ENCODE measurements around the gene ZBTB7B.
"Not testable (repeated sequence)": the region's sequence is repeated elsewhere in the genome, so short reads cannot be mapped to it uniquely, and the experiment has no call there.

ZBTB7B gene

GRCh38 chr1:154993572-154994268 lies 8.9 kb upstream of the ZBTB7B start, which contains the start of gene LENEP:
TSS of gene LENEP (plus strand) at chr1:154993586. CDS start at chr1:154993608, 22 bp downstream.
- in situ Hi-C loops (cut with HindIII; ENCODE audit: low sequenced_read_pairs): no loop called here
- DNase-seq (ENCODE audit: low read depth): no peak
- H3K4me3 ChIP-seq (ENCODE audit: low read depth, low read length): no peak within 1 kb of the TSS
- TF ChIP-seq CTCF (IDR thresholded peaks at IDR 0.05; ENCODE audit: low read depth, low read length, missing control alignments): no peak

DNA sequence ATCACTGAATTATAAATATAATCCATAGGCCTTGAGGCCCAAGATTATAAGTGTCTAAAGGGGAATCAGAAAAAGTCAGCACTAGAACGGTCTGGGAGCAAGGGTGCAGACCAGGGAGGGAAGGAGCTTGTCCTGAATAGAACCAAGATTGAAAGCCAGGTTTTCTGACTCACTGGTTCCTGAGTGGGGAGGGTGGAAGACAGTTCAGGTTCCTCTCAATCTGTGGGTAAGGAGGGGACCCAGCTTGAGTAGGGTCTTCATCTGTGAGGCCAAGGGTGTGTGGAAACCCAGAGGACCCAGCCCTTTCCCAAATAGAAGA lies 8.4 kb upstream of the ZBTB7B start:
- no peak for TF ChIP-seq CTCF (IDR thresholded peaks at IDR 0.05; ENCODE audit: low read depth, low read length, missing control alignments)
- no peak overlapping the region for H3K4me3 ChIP-seq (ENCODE audit: low read depth, low read length)
- DNase-seq (ENCODE audit: low read depth): no peak
- in situ Hi-C loops (cut with HindIII; ENCODE audit: low sequenced_read_pairs): no loop called here

DNA sequence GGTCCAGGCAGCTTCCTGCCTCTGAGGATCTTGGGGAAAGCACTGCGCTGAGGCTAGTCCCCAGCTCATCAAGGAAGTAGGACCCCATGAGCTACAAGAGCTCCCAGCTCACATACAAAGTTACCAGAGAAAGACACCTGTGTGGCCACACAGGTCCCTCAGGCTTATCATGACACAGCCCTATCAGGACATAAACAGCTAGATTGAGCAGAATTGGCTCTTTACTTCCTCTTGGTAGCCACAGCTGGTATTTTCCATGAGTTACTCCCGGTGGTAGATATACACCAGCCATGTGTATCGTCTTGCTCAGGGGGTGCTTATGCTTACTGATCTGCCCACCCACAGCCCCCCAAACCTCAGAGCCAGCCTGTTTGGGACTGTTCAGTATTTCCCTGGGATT lies 8.0 kb upstream of the ZBTB7B start:
- no peak for DNase-seq (ENCODE audit: low read depth)
- TF ChIP-seq CTCF (IDR thresholded peaks at IDR 0.05; ENCODE audit: low read depth, low read length, missing control alignments): no peak
- in situ Hi-C loops (cut with HindIII; ENCODE audit: low sequenced_read_pairs): no loop called here
- no peak overlapping the region for H3K4me3 ChIP-seq (ENCODE audit: low read depth, low read length)

DNA sequence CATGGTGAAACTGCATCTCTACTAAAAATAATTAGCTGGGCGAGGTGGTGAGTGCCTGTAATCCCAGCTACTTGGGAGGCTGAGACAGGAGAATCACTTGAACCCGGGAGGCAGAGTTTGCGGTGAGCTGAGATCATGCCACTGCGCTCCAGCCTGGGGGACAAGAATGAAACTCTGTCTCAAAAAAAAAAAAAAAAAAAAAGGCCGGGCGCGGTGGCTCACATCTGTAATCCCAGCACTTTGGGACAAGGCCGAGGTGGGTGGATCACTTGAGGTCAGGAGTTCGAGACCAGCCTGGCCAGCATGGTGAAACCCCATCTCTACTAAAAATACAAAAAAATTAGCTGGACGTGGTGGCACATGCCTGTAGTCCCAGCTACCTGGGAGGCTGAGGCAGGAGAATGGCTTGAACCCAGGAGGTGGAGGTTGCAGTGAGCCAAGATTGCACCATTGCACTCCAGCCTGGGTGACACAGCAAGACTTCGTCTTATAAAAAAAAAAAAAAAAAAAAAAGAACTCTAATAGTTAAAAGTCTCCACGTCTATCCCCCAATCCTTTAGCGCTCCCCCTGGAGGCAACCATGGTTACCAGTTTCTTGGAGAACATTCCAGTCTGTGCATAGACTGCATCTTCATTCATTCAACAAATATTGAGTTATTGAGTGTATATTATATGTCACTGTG lies 7.2 kb upstream of the ZBTB7B start:
- H3K4me3 ChIP-seq (ENCODE audit: low read depth, low read length); in situ Hi-C loops (cut with HindIII; ENCODE audit: low sequenced_read_pairs): not testable (repeated sequence)
- DNase-seq (ENCODE audit: low read depth): peak; percentile 60
- TF ChIP-seq CTCF (IDR thresholded peaks at IDR 0.05; ENCODE audit: low read depth, low read length, missing control alignments): peak; percentile 58

- in situ Hi-C loops (cut with HindIII; ENCODE audit: low sequenced_read_pairs): no loop called here
- no peak for DNase-seq (ENCODE audit: low read depth)
- TF ChIP-seq CTCF (IDR thresholded peaks at IDR 0.05; ENCODE audit: low read depth, low read length, missing control alignments): no peak
- no peak overlapping the region for H3K4me3 ChIP-seq (ENCODE audit: low read depth, low read length)
Measured at GRCh38 chr1:154996966-154997701, 5.5 kb upstream of the ZBTB7B start.

DNA sequence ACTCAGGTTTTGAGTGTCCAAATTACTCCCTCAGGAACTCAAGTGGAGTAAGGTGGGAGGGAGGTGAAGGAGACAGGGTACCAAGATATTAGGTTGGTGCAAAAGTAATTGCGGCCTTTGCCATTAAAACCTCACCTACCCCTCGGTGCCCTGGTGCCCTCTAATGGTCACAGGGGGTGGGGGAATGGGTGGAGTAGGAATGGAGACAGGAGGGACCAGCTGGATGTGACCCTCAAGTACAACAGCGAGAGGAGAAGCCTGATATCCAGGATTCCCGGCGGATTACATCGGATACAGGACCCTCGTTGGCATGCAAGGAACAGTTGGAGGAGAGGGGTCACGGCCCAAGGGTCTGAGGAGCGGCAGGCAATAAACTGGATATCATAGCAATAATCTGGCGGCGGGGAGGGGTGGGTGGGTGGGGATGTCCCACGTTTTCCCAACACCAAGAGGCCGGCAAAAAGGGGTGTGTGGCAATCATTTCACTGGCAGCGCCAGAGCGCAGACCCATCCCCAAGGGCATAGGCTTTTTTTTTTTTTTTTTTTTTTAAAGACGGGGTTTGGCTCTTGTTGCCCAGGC lies 4.3 kb upstream of the ZBTB7B start:
- H3K4me3 ChIP-seq (ENCODE audit: low read depth, low read length): no peak overlapping the region
- DNase-seq (ENCODE audit: low read depth): no peak
- in situ Hi-C loops (cut with HindIII; ENCODE audit: low sequenced_read_pairs): no loop called here
- peak; percentile 2 for TF ChIP-seq CTCF (IDR thresholded peaks at IDR 0.05; ENCODE audit: low read depth, low read length, missing control alignments)
